ENCODE data around the gene UAP1. TPM values are rescaled to one million over a fixed set of nuclear protein-coding genes. Genes with fewer than 3 reads are reported as not detected.
"Not testable (repeated sequence)": the region's sequence is repeated elsewhere in the genome, so short reads cannot be mapped to it uniquely, and the experiment has no call there.

Gene UAP1
- total RNA-seq, 1 experiment from 2014 or later: 26.9 TPM

DNA sequence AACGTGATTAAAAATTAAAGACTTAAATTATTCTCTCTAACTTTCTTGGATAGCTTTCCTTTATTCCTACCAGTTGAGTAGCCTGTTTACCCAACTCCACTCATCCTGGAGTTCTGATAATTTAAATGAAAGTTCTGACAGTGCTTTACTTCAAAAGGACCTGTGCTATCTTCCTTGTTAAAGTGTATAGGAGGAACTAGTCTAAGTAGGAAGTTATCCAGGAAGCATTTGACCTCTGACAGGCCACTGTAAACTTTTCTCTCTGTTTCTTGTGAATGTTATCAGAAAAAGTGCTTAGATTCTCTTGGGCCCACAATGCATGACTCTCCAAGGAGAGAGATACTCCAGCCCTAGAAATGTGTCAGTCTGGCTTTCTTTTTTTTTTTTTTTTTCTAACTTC, 9.2 kb downstream of the UAP1 start:
- no peaks in the 10 kb centered on the region for H3K79me1 ChIP-seq (ENCODE audit: insufficient read depth, low read depth, low read length, poor library complexity, severe bottlenecking)
- H3K27me3 ChIP-seq (ENCODE audit: insufficient read depth, low read length): no peaks in the 10 kb centered on the region
- H2AFZ ChIP-seq (ENCODE audit: low read length): no peak overlapping the region
- Mint-ChIP-seq H3K27me3 (ENCODE audit: low read depth) (no peaks in the 10 kb centered on the region), H3K36me3 (ENCODE audit: insufficient read depth in 1 of 3, low read depth in 3 of 3) (peaks cover 4 to 16% (median 4%) of the 10 kb centered on the region in 3 experiments; a peak in 4 of 7 replicates), H3K9me3 (no peaks in the 10 kb centered on the region), H3K4me1 (no peaks in the 10 kb centered on the region), H3K27ac (no peak overlapping the region), H3K4me3 (no peak overlapping the region)
- no peak overlapping the region for H2AK5ac ChIP-seq (ENCODE audit: insufficient read length, low read length)
- H3K14ac ChIP-seq (ENCODE audit: insufficient read depth, low read length): no peak overlapping the region
- no peak overlapping the region for H3K27ac ChIP-seq (ENCODE audit: insufficient read length, low read depth, low read length)
- no peak overlapping the region for H3K23ac ChIP-seq (ENCODE audit: insufficient read length, low read depth, low read length)
- no peak overlapping the region for H2BK12ac ChIP-seq (ENCODE audit: insufficient read length, low read depth, low read length)
- H3K4me2 ChIP-seq (ENCODE audit: insufficient read depth, insufficient read length, low read length): no peak overlapping the region
- no peak overlapping the region for H4K5ac ChIP-seq (ENCODE audit: insufficient read length, low read depth, low read length)
- H3T11ph ChIP-seq (ENCODE audit: low read length): no peak overlapping the region
- no peaks in the 10 kb centered on the region for H4K20me1 ChIP-seq (ENCODE audit: control insufficient read depth, insufficient read depth, insufficient read length)
- H3K18ac ChIP-seq (ENCODE audit: insufficient read length, low read depth, low read length): no peak overlapping the region
- no peak overlapping the region for H3K56ac ChIP-seq (ENCODE audit: insufficient read length, low read depth, low read length)
- no peak overlapping the region for H4K8ac ChIP-seq (replicated peaks; ENCODE audit: insufficient read length, low read depth, low read length)
- no peak overlapping the region for H4K91ac ChIP-seq (ENCODE audit: insufficient read length, low read depth, low read length)
- no peak overlapping the region for H2BK20ac ChIP-seq (ENCODE audit: low read depth, low read length, poor library complexity, severe bottlenecking)
- WGBS (ENCODE audit: extremely low coverage, insufficient read length, low lambda C conversion rate): no CpG with 5 or more reads among the region's 1 CpG
- no peaks in the 10 kb centered on the region for H3K79me2 ChIP-seq (ENCODE audit: insufficient read depth, low read length)
- H2BK5ac ChIP-seq (ENCODE audit: insufficient read length, low read length): no peak overlapping the region
- no peaks in the 10 kb centered on the region for H3K23me2 ChIP-seq (ENCODE audit: insufficient read length, low read depth, low read length, poor library complexity, severe bottlenecking)
- TF ChIP-seq, protein P1, sequence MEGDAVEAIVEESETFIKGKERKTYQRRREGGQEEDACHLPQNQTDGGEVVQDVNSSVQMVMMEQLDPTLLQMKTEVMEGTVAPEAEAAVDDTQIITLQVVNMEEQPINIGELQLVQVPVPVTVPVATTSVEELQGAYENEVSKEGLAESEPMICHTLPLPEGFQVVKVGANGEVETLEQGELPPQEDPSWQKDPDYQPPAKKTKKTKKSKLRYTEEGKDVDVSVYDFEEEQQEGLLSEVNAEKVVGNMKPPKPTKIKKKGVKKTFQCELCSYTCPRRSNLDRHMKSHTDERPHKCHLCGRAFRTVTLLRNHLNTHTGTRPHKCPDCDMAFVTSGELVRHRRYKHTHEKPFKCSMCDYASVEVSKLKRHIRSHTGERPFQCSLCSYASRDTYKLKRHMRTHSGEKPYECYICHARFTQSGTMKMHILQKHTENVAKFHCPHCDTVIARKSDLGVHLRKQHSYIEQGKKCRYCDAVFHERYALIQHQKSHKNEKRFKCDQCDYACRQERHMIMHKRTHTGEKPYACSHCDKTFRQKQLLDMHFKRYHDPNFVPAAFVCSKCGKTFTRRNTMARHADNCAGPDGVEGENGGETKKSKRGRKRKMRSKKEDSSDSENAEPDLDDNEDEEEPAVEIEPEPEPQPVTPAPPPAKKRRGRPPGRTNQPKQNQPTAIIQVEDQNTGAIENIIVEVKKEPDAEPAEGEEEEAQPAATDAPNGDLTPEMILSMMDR (conservative IDR thresholded peaks at IDR 0.05): no peak
- no peak overlapping the region for H3K4ac ChIP-seq (ENCODE audit: low read depth, low read length)
- H2BK120ac ChIP-seq (ENCODE audit: low read depth, low read length, poor library complexity, severe bottlenecking): no peak overlapping the region
- no peak overlapping the region for H2BK15ac ChIP-seq (ENCODE audit: low read depth, low read length)
- DNase-seq: no peak
- no peak overlapping the region for H3K9ac ChIP-seq (ENCODE audit: extremely low read depth, insufficient read length, low read length)
- H3K4me1 ChIP-seq (ENCODE audit: insufficient read depth, low read length): no peaks in the 10 kb centered on the region
- H3K9me3 ChIP-seq (ENCODE audit: control insufficient read depth, low read depth, low read length): no peaks in the 10 kb centered on the region

DNA sequence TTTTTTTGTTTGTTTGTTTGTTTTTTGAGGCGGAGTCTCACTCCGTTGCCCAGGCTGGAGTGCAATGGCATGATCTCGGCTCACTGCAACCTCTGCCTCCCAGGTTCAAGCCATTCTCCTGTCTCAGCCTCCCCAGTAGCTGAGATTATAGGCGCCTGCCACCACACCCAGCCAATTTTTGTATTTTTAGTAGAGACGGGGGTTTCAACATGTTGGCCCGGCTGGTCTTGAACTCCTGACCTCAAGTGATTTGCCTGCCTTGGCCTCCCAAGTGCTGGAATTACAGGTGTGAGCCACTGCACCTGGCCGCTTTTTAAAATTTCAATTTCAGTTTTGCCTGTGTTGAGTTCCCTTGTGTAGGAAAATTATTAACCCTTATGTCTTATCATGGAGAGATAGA, 9.6 kb downstream of the UAP1 start:
- not testable (repeated sequence) for H3K27ac Mint-ChIP-seq; H3K27ac ChIP-seq (ENCODE audit: insufficient read length, low read depth, low read length); H3K4me2 ChIP-seq (ENCODE audit: insufficient read depth, insufficient read length, low read length); H3K4me1 ChIP-seq (ENCODE audit: insufficient read depth, low read length); H2BK12ac ChIP-seq (ENCODE audit: insufficient read length, low read depth, low read length); H3K27me3 ChIP-seq (ENCODE audit: insufficient read depth, low read length); H3K9me3 Mint-ChIP-seq; H3K14ac ChIP-seq (ENCODE audit: insufficient read depth, low read length); H4K8ac ChIP-seq (replicated peaks; ENCODE audit: insufficient read length, low read depth, low read length); H4K5ac ChIP-seq (ENCODE audit: insufficient read length, low read depth, low read length); H3K4ac ChIP-seq (ENCODE audit: low read depth, low read length); H3K23me2 ChIP-seq (ENCODE audit: insufficient read length, low read depth, low read length, poor library complexity, severe bottlenecking); H2BK120ac ChIP-seq (ENCODE audit: low read depth, low read length, poor library complexity, severe bottlenecking); H3K9ac ChIP-seq (ENCODE audit: extremely low read depth, insufficient read length, low read length); H3K79me2 ChIP-seq (ENCODE audit: insufficient read depth, low read length); H4K91ac ChIP-seq (ENCODE audit: insufficient read length, low read depth, low read length); H3K4me3 Mint-ChIP-seq; H3K79me1 ChIP-seq (ENCODE audit: insufficient read depth, low read depth, low read length, poor library complexity, severe bottlenecking); H2BK5ac ChIP-seq (ENCODE audit: insufficient read length, low read length); H3K27me3 Mint-ChIP-seq (ENCODE audit: low read depth); H3K4me1 Mint-ChIP-seq; H2AK5ac ChIP-seq (ENCODE audit: insufficient read length, low read length); H3K23ac ChIP-seq (ENCODE audit: insufficient read length, low read depth, low read length); H2BK20ac ChIP-seq (ENCODE audit: low read depth, low read length, poor library complexity, severe bottlenecking); DNase-seq; H2BK15ac ChIP-seq (ENCODE audit: low read depth, low read length); H3K9me3 ChIP-seq (ENCODE audit: control insufficient read depth, low read depth, low read length); H4K20me1 ChIP-seq (ENCODE audit: control insufficient read depth, insufficient read depth, insufficient read length); H2AFZ ChIP-seq (ENCODE audit: low read length); H3T11ph ChIP-seq (ENCODE audit: low read length); H3K56ac ChIP-seq (ENCODE audit: insufficient read length, low read depth, low read length); H3K18ac ChIP-seq (ENCODE audit: insufficient read length, low read depth, low read length)
- H3K36me3 Mint-ChIP-seq (ENCODE audit: insufficient read depth in 1 of 3, low read depth in 3 of 3): peaks cover 4 to 15% (median 4%) of the 10 kb centered on the region in 3 experiments; a peak in 4 of 7 replicates
- no CpG with 5 or more reads among the region's 7 CpGs for WGBS (ENCODE audit: extremely low coverage, insufficient read length, low lambda C conversion rate)

Measured in H9 (cell line).